A673 (cell line): ENCODE measurements around the gene CD86. TPM values are rescaled to one million over a fixed set of nuclear protein-coding genes. Genes with fewer than 3 reads are reported as not detected.

ENCODE experiments used
- BruUV-seq: library from RNA; stranded (reverse); fragments of 400-500 nt; replicated peaks from 2 replicates; lab custom pipeline; 2021; lab: Mats Ljungman, UMichigan
- CTCF ChIA-PET: fragments of 300-600 bp; sonication (Branson Sonifier 250); formaldehyde crosslinking; loops from one replicate; lab custom pipeline; 2022; ENCODE audit warnings: antibody characterized with exemption; lab: Charles Lee
- POLR2A ChIA-PET: fragments of 300-600 bp; sonication (Branson Sonifier 250); formaldehyde crosslinking; loops from one replicate; lab custom pipeline; 2022; ENCODE audit warnings: antibody characterized with exemption; ENCODE audit not compliant: low non-redundant PET; lab: Charles Lee
- DNase-seq: peaks from one replicate; pipeline ENCODE4 v3.0.0-alpha.2; 2015; ENCODE audit warnings: low spot score
- H3K27ac ChIP-seq: fragments of 200-600 bp; sonication (generic); 2 replicates; pipeline ENCODE4 v1.5.1; 2016; ENCODE audit warnings: mixed run types, low read depth, mild to moderate bottlenecking, mixed read lengths, antibody characterized with exemption, low read length; ENCODE audit not compliant: poor library complexity, severe bottlenecking
- H3K27me3 ChIP-seq: fragments of 200-600 bp; sonication (generic); replicated peaks from 2 replicates; pipeline ENCODE4 v1.6.1; 2017; ENCODE audit warnings: mixed run types, low read depth, mild to moderate bottlenecking, mixed read lengths, antibody characterized with exemption, low read length; ENCODE audit not compliant: insufficient read depth, poor library complexity
- H3K36me3 ChIP-seq: fragments of 200-600 bp; sonication (generic); 2 replicates; pipeline ENCODE4 v1.6.1; 2016; ENCODE audit warnings: mixed run types, mild to moderate bottlenecking, mixed read lengths, antibody characterized with exemption, low read length; ENCODE audit not compliant: insufficient read depth, poor library complexity, severe bottlenecking
- H3K4me1 ChIP-seq: fragments of 200-600 bp; sonication (generic); 2 replicates; pipeline ENCODE4 v1.6.1; 2017; ENCODE audit warnings: mixed run types, mild to moderate bottlenecking, mixed read lengths, antibody characterized with exemption, low read length; ENCODE audit not compliant: insufficient read depth, poor library complexity, severe bottlenecking
- H3K4me3 ChIP-seq: fragments of 200-600 bp; sonication (generic); 2 replicates; pipeline ENCODE4 v1.5.1; 2016; ENCODE audit warnings: low read depth, mixed run types, mild to moderate bottlenecking, mixed read lengths, low read length; ENCODE audit not compliant: poor library complexity, severe bottlenecking
- H3K9me3 ChIP-seq: fragments of 200-600 bp; sonication (generic); 2 replicates; pipeline ENCODE4 v1.6.1; 2016; ENCODE audit warnings: mixed run types, low read depth, mild to moderate bottlenecking, mixed read lengths, antibody characterized with exemption, low read length; ENCODE audit not compliant: poor library complexity, severe bottlenecking
- EZH2 ChIP-seq: fragments of 200-600 bp; sonication (generic); IDR thresholded peaks from 2 replicates; pipeline ENCODE4 v1.6.1; 2017; ENCODE audit warnings: borderline replicate concordance, low read depth, mild to moderate bottlenecking, mixed read lengths, antibody characterized with exemption, low read length; ENCODE audit not compliant: poor library complexity, severe bottlenecking
- intact Hi-C: fragments of 100-400 bp; cut with micrococcal nuclease; formaldehyde crosslinking; loops from one replicate; pipeline ENCODE4 v1.10.0; 2022; ENCODE audit not compliant: unreplicated experiment
- total RNA-seq: library from RNA; stranded (reverse); gene quantifications from 2 replicates; pipeline ENCODE4 v1.2.3, GENCODE V29; 2021
- TF ChIP-seq, protein P1 (sequence below): fragments of 300-800, 200-600 bp; sonication (generic); conservative IDR thresholded peaks from 2 replicates; pipeline ENCODE4 v1.5.1; 2017; ENCODE audit warnings: low read depth, mild to moderate bottlenecking, antibody characterized with exemption, low read length, moderate library complexity, mixed read lengths

The CD86 gene
- total RNA-seq, 1 experiment from 2014 or later = not detected

- CTCF ChIA-PET = no interaction called here
- no TSS peak for BruUV-seq
Measured at GRCh38 chr3:122081543-122082247, 26.5 kb downstream of the CD86 start.

DNA sequence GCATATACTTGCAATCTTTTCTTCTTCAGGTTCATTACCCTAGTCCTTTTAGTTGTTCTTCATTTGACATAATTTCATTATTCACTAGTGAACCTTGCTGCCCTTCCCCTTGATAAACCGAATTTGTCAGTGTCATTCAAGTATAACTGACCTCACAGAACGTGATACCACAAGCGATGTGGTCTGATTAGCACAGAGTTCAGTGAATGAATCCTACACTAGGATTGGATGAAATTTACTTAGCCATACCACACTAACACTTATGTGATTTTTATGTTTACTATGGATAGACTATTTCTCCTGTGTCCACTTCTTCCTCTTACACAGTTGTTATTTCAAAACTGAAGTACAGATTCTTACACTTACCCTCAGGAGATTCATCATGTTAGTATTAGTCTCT, 27.2 kb downstream of the CD86 start:
- TF ChIP-seq EZH2 = no peak

More at GRCh38 chr3:122081543-122082247, 26.5 kb downstream of the CD86 start:
- Histone ChIP-seq H3K4me3 (no peak overlapping the region), H3K27me3 (no peaks in the 10 kb centered on the region), H3K9me3 (no peaks in the 10 kb centered on the region), H3K36me3 (no peaks in the 10 kb centered on the region), H3K27ac (no peak overlapping the region), H3K4me1 (no peaks in the 10 kb centered on the region)
- DNase-seq = no peak
- TF ChIP-seq, protein P1, sequence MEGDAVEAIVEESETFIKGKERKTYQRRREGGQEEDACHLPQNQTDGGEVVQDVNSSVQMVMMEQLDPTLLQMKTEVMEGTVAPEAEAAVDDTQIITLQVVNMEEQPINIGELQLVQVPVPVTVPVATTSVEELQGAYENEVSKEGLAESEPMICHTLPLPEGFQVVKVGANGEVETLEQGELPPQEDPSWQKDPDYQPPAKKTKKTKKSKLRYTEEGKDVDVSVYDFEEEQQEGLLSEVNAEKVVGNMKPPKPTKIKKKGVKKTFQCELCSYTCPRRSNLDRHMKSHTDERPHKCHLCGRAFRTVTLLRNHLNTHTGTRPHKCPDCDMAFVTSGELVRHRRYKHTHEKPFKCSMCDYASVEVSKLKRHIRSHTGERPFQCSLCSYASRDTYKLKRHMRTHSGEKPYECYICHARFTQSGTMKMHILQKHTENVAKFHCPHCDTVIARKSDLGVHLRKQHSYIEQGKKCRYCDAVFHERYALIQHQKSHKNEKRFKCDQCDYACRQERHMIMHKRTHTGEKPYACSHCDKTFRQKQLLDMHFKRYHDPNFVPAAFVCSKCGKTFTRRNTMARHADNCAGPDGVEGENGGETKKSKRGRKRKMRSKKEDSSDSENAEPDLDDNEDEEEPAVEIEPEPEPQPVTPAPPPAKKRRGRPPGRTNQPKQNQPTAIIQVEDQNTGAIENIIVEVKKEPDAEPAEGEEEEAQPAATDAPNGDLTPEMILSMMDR = no peak
- TF ChIP-seq EZH2 = no peak
- POLR2A ChIA-PET = no interaction called here
- intact Hi-C loops = no loop called here

DNA sequence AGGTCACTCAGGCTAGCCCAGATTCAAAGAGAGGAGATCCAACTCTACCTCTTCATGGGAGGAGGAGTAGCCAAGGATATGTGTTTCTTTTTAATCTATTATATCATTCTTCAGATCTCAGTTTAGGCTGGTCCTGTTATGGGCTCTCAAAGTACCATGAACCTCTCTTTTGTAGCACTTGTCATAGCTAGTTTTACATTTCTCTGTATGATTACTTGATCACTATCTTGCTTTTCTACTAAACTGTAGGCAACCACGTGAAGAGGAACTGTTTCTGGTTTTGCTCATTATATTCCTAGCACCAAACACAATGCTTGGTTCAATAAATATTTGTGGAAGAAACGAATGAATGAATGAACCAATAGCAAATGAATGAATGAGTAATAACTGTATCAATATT, 29.6 kb downstream of the CD86 start:
- intact Hi-C loops = no loop called here
- no peaks in the 10 kb centered on the region for H3K4me1 ChIP-seq
- no peak for TF ChIP-seq EZH2
- TF ChIP-seq, protein P1 = no peak

More for the DNA sequence above, 27.2 kb downstream of the CD86 start:
- CTCF ChIA-PET = no interaction called here
- intact Hi-C loops = no loop called here
- no peak overlapping the region for H3K27ac ChIP-seq
- no peak overlapping the region for H3K4me3 ChIP-seq
- H3K9me3 ChIP-seq = no peaks in the 10 kb centered on the region
- H3K27me3 ChIP-seq = no peaks in the 10 kb centered on the region
- no TSS peak for BruUV-seq
- POLR2A ChIA-PET = no interaction called here
- H3K36me3 ChIP-seq = no peaks in the 10 kb centered on the region
- DNase-seq = no peak
- H3K4me1 ChIP-seq = no peaks in the 10 kb centered on the region

GRCh38 chr3:122085673-122086072, 30.5 kb downstream of the CD86 start:
- TF ChIP-seq, protein P1 = no peak
- TF ChIP-seq EZH2 = no peak
- Histone ChIP-seq H3K27ac (no peak overlapping the region), H3K27me3 (no peaks in the 10 kb centered on the region), H3K9me3 (no peaks in the 10 kb centered on the region), H3K4me3 (no peak overlapping the region), H3K36me3 (no peaks in the 10 kb centered on the region), H3K4me1 (no peaks in the 10 kb centered on the region)
- no peak for DNase-seq
- POLR2A ChIA-PET = no interaction called here
- CTCF ChIA-PET = no interaction called here
- no TSS peak for BruUV-seq
- intact Hi-C loops = no loop called here

More for the DNA sequence above, 29.6 kb downstream of the CD86 start:
- no peak overlapping the region for H3K27ac ChIP-seq
- H3K9me3 ChIP-seq = no peaks in the 10 kb centered on the region
- no peak overlapping the region for H3K4me3 ChIP-seq
- H3K36me3 ChIP-seq = no peaks in the 10 kb centered on the region
- ChIA-PET POLR2A (no interaction called here), CTCF (no interaction called here)
- BruUV-seq = no TSS peak
- no peaks in the 10 kb centered on the region for H3K27me3 ChIP-seq
- DNase-seq = no peak
